ENCODE data around the gene ARL8B.
A peak's percentile ranks its signal among the peaks of the same experiment; 100 is the strongest.
"Not testable (repeated sequence)": the region's sequence is repeated elsewhere in the genome, so short reads cannot be mapped to it uniquely, and the experiment has no call there.

The ARL8B gene

GRCh38 chr3:5136211-5136918 lies 14.3 kb downstream of the ARL8B start:
- peak overlapping the region; percentile 6 for H3K9ac ChIP-seq (ENCODE audit: low read depth, low read length)

GRCh38 chr3:5136919-5137429 lies 14.9 kb downstream of the ARL8B start:
- H3K4me2 ChIP-seq (ENCODE audit: low read length), result peak overlapping the region; percentile 26
- no peaks in the 10 kb centered on the region for H3K27me3 ChIP-seq (ENCODE audit: control insufficient read depth, insufficient read depth, low read length)
- H3K9ac ChIP-seq (ENCODE audit: low read depth, low read length), result peak overlapping the region; percentile 6
- no peaks in the 10 kb centered on the region for H3K36me3 ChIP-seq (ENCODE audit: insufficient read depth, low read length)
- no peaks in the 10 kb centered on the region for H3K9me3 ChIP-seq (replicated peaks; ENCODE audit: low read length)
- peaks cover 37% of the 10 kb centered on the region for H3K4me1 ChIP-seq (ENCODE audit: control insufficient read depth, insufficient read depth, low read length)
- H3K4me3 ChIP-seq (ENCODE audit: low read length), result no peak overlapping the region

More at GRCh38 chr3:5136211-5136918, 14.3 kb downstream of the ARL8B start:
- Histone ChIP-seq H3K4me1 (ENCODE audit: control insufficient read depth, insufficient read depth, low read length) (peaks cover 37% of the 10 kb centered on the region), H3K27me3 (ENCODE audit: control insufficient read depth, insufficient read depth, low read length) (no peaks in the 10 kb centered on the region), H3K36me3 (ENCODE audit: insufficient read depth, low read length) (no peaks in the 10 kb centered on the region), H3K9me3 (replicated peaks; ENCODE audit: low read length) (no peaks in the 10 kb centered on the region), H3K4me3 (ENCODE audit: low read length) (no peak overlapping the region), H3K4me2 (ENCODE audit: low read length) (peak overlapping the region; percentile 26)

- H3K4me1 ChIP-seq (ENCODE audit: control insufficient read depth, insufficient read depth, low read length), result peaks cover 37% of the 10 kb centered on the region
- peak overlapping the region; percentile 16 for H3K4me3 ChIP-seq (ENCODE audit: low read length)
- H3K36me3 ChIP-seq (ENCODE audit: insufficient read depth, low read length), result no peaks in the 10 kb centered on the region
- peak overlapping the region; percentile 25 for H3K9ac ChIP-seq (ENCODE audit: low read depth, low read length)
- H3K9me3 ChIP-seq (replicated peaks; ENCODE audit: low read length), result no peaks in the 10 kb centered on the region
- peak overlapping the region; percentile 50 for H3K4me2 ChIP-seq (ENCODE audit: low read length)
- H3K27me3 ChIP-seq (ENCODE audit: control insufficient read depth, insufficient read depth, low read length), result no peaks in the 10 kb centered on the region
Measured at GRCh38 chr3:5138214-5138981, 16.3 kb downstream of the ARL8B start.

DNA sequence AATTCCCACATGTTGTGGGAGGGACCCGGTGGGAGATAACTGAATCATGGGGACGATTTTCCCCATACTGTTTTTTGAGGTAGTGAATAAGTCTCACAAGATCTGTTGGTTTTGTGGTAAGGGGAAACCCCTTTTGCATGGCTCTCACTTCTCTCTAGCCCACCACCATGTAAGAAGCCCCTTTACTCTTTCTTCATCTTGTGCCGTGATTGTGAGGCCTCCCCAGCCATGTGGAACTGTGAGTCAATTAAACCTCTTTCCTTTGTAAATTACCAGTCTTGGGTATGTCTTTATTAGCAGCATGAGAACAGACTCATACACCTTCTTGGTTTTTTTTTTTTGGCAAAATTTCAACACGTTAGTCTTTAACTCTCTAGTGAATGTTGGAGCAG lies 18.1 kb downstream of the ARL8B start:
- H3K9ac ChIP-seq (ENCODE audit: low read depth, low read length), result no peak overlapping the region
- H3K4me1 ChIP-seq (ENCODE audit: control insufficient read depth, insufficient read depth, low read length), result peaks cover 37% of the 10 kb centered on the region
- no peak overlapping the region for H3K4me3 ChIP-seq (ENCODE audit: low read length)

DNA sequence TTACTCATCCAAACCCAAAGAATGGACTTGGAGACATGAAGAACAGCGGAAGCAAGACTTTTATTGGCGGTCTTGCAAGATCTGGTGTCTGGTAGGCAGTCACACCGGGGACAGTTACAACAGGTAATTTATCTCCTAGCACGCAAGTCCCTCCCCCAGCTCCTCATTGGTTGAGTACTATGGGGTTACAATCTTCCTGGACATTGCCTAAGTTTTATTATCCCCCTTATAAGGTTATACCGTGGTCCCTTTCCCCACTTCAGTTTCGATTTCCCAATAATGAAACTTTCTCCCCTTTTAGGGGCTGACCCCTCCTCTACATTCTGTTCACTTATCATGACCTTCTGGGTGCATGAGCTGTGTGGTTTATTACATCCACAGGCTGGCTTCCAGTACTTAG lies 18.7 kb downstream of the ARL8B start:
- H3K4me2 ChIP-seq (ENCODE audit: low read length), result no peak overlapping the region
- no peaks in the 10 kb centered on the region for H3K9me3 ChIP-seq (replicated peaks; ENCODE audit: low read length)
- H3K9ac ChIP-seq (ENCODE audit: low read depth, low read length), result no peak overlapping the region
- H3K4me3 ChIP-seq (ENCODE audit: low read length), result no peak overlapping the region
- H3K4me1 ChIP-seq (ENCODE audit: control insufficient read depth, insufficient read depth, low read length), result peaks cover 37% of the 10 kb centered on the region
- H3K27me3 ChIP-seq (ENCODE audit: control insufficient read depth, insufficient read depth, low read length), result no peaks in the 10 kb centered on the region
- no peaks in the 10 kb centered on the region for H3K36me3 ChIP-seq (ENCODE audit: insufficient read depth, low read length)

More for the DNA sequence above, 18.1 kb downstream of the ARL8B start:
- Histone ChIP-seq H3K36me3 (ENCODE audit: insufficient read depth, low read length) (no peaks in the 10 kb centered on the region), H3K9me3 (replicated peaks; ENCODE audit: low read length) (no peaks in the 10 kb centered on the region), H3K27me3 (ENCODE audit: control insufficient read depth, insufficient read depth, low read length) (no peaks in the 10 kb centered on the region), H3K4me2 (ENCODE audit: low read length) (no peak overlapping the region)

- Histone ChIP-seq H3K4me2 (ENCODE audit: low read length) (no peak overlapping the region), H3K9ac (ENCODE audit: low read depth, low read length) (no peak overlapping the region), H3K9me3 (replicated peaks; ENCODE audit: low read length) (no peaks in the 10 kb centered on the region), H3K4me1 (ENCODE audit: control insufficient read depth, insufficient read depth, low read length) (peaks cover 31% of the 10 kb centered on the region), H3K27me3 (ENCODE audit: control insufficient read depth, insufficient read depth, low read length) (no peaks in the 10 kb centered on the region), H3K4me3 (ENCODE audit: low read length) (no peak overlapping the region), H3K36me3 (ENCODE audit: insufficient read depth, low read length) (no peaks in the 10 kb centered on the region)
Measured at GRCh38 chr3:5141760-5142159, 19.7 kb downstream of the ARL8B start.

GRCh38 chr3:5143464-5143863 lies 21.4 kb downstream of the ARL8B start:
- Histone ChIP-seq H3K9ac (ENCODE audit: low read depth, low read length) (no peak overlapping the region), H3K9me3 (replicated peaks; ENCODE audit: low read length) (no peaks in the 10 kb centered on the region), H3K4me3 (ENCODE audit: low read length) (no peak overlapping the region), H3K4me2 (ENCODE audit: low read length) (no peak overlapping the region), H3K36me3 (ENCODE audit: insufficient read depth, low read length) (no peaks in the 10 kb centered on the region), H3K4me1 (ENCODE audit: control insufficient read depth, insufficient read depth, low read length) (peaks cover 16% of the 10 kb centered on the region), H3K27me3 (ENCODE audit: control insufficient read depth, insufficient read depth, low read length) (no peaks in the 10 kb centered on the region)

DNA sequence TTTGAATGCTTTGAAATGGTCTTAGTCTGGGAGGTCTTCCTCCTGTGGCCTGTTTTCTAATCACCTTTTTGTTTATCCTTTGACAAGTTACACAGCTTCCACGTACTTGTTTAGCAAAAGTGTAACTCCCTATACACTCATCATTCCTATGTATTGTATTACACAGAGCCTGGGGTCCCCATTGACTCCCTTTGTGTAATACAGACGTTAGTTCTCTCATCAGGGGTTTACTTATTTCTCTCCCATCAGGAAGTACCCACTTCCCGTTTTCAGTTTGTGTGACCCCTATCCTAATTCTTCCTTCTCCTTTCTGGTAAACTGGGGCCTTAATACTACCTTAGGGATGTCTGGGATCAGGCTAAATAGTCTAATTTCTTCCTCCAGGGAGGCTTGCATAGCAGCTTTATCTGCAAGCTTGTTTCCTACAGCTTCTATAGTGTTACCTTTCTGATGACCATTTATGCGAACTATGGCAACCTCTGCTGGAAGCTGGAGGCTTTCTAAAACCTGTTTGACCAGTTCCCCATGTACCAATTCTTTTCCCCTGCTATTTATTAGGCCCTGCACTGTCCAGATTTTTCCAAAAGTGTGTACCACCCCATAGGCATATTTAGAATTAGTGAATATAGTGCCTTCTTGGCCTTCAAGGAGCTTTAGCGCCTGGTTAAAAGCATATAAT lies 22.4 kb downstream of the ARL8B start:
- no peaks in the 10 kb centered on the region for H3K27me3 ChIP-seq (ENCODE audit: control insufficient read depth, insufficient read depth, low read length)
- no peak overlapping the region for H3K4me2 ChIP-seq (ENCODE audit: low read length)
- no peak overlapping the region for H3K4me3 ChIP-seq (ENCODE audit: low read length)
- no peaks in the 10 kb centered on the region for H3K36me3 ChIP-seq (ENCODE audit: insufficient read depth, low read length)
- no peak overlapping the region for H3K9ac ChIP-seq (ENCODE audit: low read depth, low read length)
- no peaks in the 10 kb centered on the region for H3K9me3 ChIP-seq (replicated peaks; ENCODE audit: low read length)
- H3K4me1 ChIP-seq (ENCODE audit: control insufficient read depth, insufficient read depth, low read length), result peaks cover 6% of the 10 kb centered on the region

DNA sequence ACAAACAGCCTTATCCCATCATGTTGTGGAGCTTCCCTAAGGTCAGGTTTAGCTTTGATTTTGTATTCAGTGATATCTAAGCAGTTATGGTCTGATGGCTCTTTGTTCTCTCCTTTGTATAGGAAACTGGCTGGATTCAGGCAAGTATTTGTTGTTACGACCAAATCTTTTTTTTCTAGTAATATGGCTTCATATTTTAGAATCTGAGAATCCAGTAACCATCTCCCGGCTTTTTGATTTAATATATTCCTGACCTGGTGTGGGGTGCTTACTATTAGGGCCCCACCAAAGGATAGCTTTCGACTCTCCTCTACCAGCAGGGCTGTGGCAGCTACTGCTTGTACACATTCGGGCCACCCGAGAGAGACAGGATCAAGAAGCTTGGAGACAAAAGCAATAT lies 23.0 kb downstream of the ARL8B start:
- no peaks in the 10 kb centered on the region for H3K4me1 ChIP-seq (ENCODE audit: control insufficient read depth, insufficient read depth, low read length)
- H3K4me3 ChIP-seq (ENCODE audit: low read length), result no peak overlapping the region
- no peak overlapping the region for H3K4me2 ChIP-seq (ENCODE audit: low read length)
- H3K27me3 ChIP-seq (ENCODE audit: control insufficient read depth, insufficient read depth, low read length), result no peaks in the 10 kb centered on the region
- H3K9me3 ChIP-seq (replicated peaks; ENCODE audit: low read length), result no peaks in the 10 kb centered on the region
- H3K9ac ChIP-seq (ENCODE audit: low read depth, low read length), result no peak overlapping the region
- H3K36me3 ChIP-seq (ENCODE audit: insufficient read depth, low read length), result no peaks in the 10 kb centered on the region

DNA sequence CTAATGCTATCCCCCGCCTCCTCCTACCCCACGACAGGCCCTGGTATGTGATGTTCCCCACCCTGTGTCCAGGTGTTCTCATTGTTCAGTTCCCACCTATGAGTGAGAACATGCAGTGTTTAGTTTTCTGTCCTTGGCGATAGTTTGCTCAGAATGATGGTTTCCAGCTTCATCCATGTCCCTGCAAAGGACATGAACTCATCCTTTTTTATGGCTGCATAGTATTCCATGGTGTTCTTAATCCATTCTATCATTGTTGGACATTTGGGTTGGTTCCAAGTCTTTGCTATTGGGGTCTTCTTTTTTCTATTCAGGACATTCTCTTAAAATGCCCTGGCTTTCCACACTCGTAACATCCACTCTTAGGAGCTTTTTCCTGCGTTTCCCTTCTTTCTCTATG lies 25.1 kb downstream of the ARL8B start:
- not testable (repeated sequence) for H3K36me3 ChIP-seq (ENCODE audit: insufficient read depth, low read length); H3K4me1 ChIP-seq (ENCODE audit: control insufficient read depth, insufficient read depth, low read length); H3K9me3 ChIP-seq (replicated peaks; ENCODE audit: low read length)

DNA sequence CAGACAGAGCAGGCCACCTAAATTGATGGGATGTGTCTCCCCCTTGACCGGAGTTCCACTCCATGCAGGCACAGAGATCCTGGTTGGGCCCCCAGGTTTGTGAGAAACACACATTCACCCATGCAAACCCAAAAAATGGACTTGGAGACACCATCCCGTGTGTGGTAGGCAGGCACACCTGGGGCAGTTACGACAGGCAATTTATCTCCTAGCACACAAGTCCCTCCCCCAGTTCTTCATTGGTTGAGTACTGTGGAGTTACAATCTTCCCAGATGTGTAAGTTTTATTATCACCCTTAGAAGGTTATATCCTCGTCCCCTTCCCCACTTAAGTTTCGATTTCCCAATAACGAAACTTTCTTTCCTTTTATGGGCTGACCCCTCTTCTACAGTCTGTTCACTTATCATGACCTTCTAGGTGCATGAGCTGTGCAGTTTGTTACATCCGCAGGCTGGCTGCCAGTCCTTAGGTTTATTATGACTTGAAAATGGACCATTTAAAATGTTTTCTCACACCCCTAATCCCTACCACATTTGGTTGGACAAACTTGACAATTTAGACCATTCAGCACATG lies 27.3 kb downstream of the ARL8B start:
- no peaks in the 10 kb centered on the region for H3K36me3 ChIP-seq (ENCODE audit: insufficient read depth, low read length)
- H3K4me1 ChIP-seq (ENCODE audit: control insufficient read depth, insufficient read depth, low read length), result no peaks in the 10 kb centered on the region
- H3K4me2 ChIP-seq (ENCODE audit: low read length), result no peak overlapping the region
- H3K9me3 ChIP-seq (replicated peaks; ENCODE audit: low read length), result no peaks in the 10 kb centered on the region
- no peak overlapping the region for H3K4me3 ChIP-seq (ENCODE audit: low read length)
- H3K9ac ChIP-seq (ENCODE audit: low read depth, low read length), result no peak overlapping the region
- H3K27me3 ChIP-seq (ENCODE audit: control insufficient read depth, insufficient read depth, low read length), result no peaks in the 10 kb centered on the region

More for the DNA sequence above, 25.1 kb downstream of the ARL8B start:
- H3K4me2 ChIP-seq (ENCODE audit: low read length); H3K4me3 ChIP-seq (ENCODE audit: low read length); H3K9ac ChIP-seq (ENCODE audit: low read depth, low read length); H3K27me3 ChIP-seq (ENCODE audit: control insufficient read depth, insufficient read depth, low read length): not testable (repeated sequence)

Data from skeletal muscle satellite cell (primary cell).